A673 (cell line): ENCODE measurements around the gene YKT6. TPM values are rescaled to one million over a fixed set of nuclear protein-coding genes. Genes with fewer than 3 reads are reported as not detected.
A peak's percentile ranks its signal among the peaks of the same experiment; 100 is the strongest.

Source experiments
- BruUV-seq: library from RNA; stranded (reverse); fragments of 400-500 nt; replicated peaks from 2 replicates; lab custom pipeline; 2021; lab: Mats Ljungman, UMichigan
- CTCF ChIA-PET: fragments of 300-600 bp; sonication (Branson Sonifier 250); formaldehyde crosslinking; loops from one replicate; lab custom pipeline; 2022; ENCODE audit warnings: antibody characterized with exemption; lab: Charles Lee
- POLR2A ChIA-PET: fragments of 300-600 bp; sonication (Branson Sonifier 250); formaldehyde crosslinking; loops from one replicate; lab custom pipeline; 2022; ENCODE audit warnings: antibody characterized with exemption; ENCODE audit not compliant: low non-redundant PET; lab: Charles Lee
- DNase-seq: peaks from one replicate; pipeline ENCODE4 v3.0.0-alpha.2; 2015; ENCODE audit warnings: low spot score
- H3K27ac ChIP-seq: fragments of 200-600 bp; sonication (generic); 2 replicates; pipeline ENCODE4 v1.5.1; 2016; ENCODE audit warnings: mixed run types, low read depth, mild to moderate bottlenecking, mixed read lengths, antibody characterized with exemption, low read length; ENCODE audit not compliant: poor library complexity, severe bottlenecking
- H3K27me3 ChIP-seq: fragments of 200-600 bp; sonication (generic); replicated peaks from 2 replicates; pipeline ENCODE4 v1.6.1; 2017; ENCODE audit warnings: mixed run types, low read depth, mild to moderate bottlenecking, mixed read lengths, antibody characterized with exemption, low read length; ENCODE audit not compliant: insufficient read depth, poor library complexity
- H3K36me3 ChIP-seq: fragments of 200-600 bp; sonication (generic); 2 replicates; pipeline ENCODE4 v1.6.1; 2016; ENCODE audit warnings: mixed run types, mild to moderate bottlenecking, mixed read lengths, antibody characterized with exemption, low read length; ENCODE audit not compliant: insufficient read depth, poor library complexity, severe bottlenecking
- H3K4me1 ChIP-seq: fragments of 200-600 bp; sonication (generic); 2 replicates; pipeline ENCODE4 v1.6.1; 2017; ENCODE audit warnings: mixed run types, mild to moderate bottlenecking, mixed read lengths, antibody characterized with exemption, low read length; ENCODE audit not compliant: insufficient read depth, poor library complexity, severe bottlenecking
- H3K4me3 ChIP-seq: fragments of 200-600 bp; sonication (generic); 2 replicates; pipeline ENCODE4 v1.5.1; 2016; ENCODE audit warnings: low read depth, mixed run types, mild to moderate bottlenecking, mixed read lengths, low read length; ENCODE audit not compliant: poor library complexity, severe bottlenecking
- H3K9me3 ChIP-seq: fragments of 200-600 bp; sonication (generic); 2 replicates; pipeline ENCODE4 v1.6.1; 2016; ENCODE audit warnings: mixed run types, low read depth, mild to moderate bottlenecking, mixed read lengths, antibody characterized with exemption, low read length; ENCODE audit not compliant: poor library complexity, severe bottlenecking
- EZH2 ChIP-seq: fragments of 200-600 bp; sonication (generic); IDR thresholded peaks from 2 replicates; pipeline ENCODE4 v1.6.1; 2017; ENCODE audit warnings: borderline replicate concordance, low read depth, mild to moderate bottlenecking, mixed read lengths, antibody characterized with exemption, low read length; ENCODE audit not compliant: poor library complexity, severe bottlenecking
- intact Hi-C: fragments of 100-400 bp; cut with micrococcal nuclease; formaldehyde crosslinking; loops from one replicate; pipeline ENCODE4 v1.10.0; 2022; ENCODE audit not compliant: unreplicated experiment
- total RNA-seq: library from RNA; stranded (reverse); gene quantifications from 2 replicates; pipeline ENCODE4 v1.2.3, GENCODE V29; 2021
- TF ChIP-seq, protein P1 (sequence below): fragments of 300-800, 200-600 bp; sonication (generic); conservative IDR thresholded peaks from 2 replicates; pipeline ENCODE4 v1.5.1; 2017; ENCODE audit warnings: low read depth, mild to moderate bottlenecking, antibody characterized with exemption, low read length, moderate library complexity, mixed read lengths

YKT6 gene
- total RNA-seq, 1 experiment from 2014 or later: 140 TPM

DNA sequence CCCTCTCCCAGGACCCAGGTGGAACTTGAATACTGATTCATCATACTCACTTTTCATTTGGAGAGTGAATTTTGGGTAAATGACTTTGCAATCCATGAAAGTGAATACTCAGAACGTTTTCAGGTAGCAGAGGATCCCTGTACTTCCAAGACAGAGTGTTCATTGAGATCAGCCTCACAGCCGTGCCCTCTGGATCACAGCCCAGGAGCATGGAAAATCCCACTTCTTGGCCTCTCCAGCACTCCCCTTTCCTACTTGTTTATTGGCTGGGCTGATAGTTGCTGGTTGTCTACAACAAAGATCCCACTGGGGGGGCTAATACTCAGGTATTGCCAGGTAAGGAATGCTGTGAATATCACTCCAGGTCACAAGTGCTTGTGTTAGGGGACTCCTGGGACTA lies 17.4 kb upstream of the YKT6 start:
- H3K27ac ChIP-seq: no peak overlapping the region
- peaks cover 7% of the 10 kb centered on the region for H3K9me3 ChIP-seq
- BruUV-seq: no TSS peak
- H3K27me3 ChIP-seq: no peaks in the 10 kb centered on the region
- TF ChIP-seq EZH2: no peak
- TF ChIP-seq, protein P1, sequence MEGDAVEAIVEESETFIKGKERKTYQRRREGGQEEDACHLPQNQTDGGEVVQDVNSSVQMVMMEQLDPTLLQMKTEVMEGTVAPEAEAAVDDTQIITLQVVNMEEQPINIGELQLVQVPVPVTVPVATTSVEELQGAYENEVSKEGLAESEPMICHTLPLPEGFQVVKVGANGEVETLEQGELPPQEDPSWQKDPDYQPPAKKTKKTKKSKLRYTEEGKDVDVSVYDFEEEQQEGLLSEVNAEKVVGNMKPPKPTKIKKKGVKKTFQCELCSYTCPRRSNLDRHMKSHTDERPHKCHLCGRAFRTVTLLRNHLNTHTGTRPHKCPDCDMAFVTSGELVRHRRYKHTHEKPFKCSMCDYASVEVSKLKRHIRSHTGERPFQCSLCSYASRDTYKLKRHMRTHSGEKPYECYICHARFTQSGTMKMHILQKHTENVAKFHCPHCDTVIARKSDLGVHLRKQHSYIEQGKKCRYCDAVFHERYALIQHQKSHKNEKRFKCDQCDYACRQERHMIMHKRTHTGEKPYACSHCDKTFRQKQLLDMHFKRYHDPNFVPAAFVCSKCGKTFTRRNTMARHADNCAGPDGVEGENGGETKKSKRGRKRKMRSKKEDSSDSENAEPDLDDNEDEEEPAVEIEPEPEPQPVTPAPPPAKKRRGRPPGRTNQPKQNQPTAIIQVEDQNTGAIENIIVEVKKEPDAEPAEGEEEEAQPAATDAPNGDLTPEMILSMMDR: no peak
- H3K36me3 ChIP-seq: no peaks in the 10 kb centered on the region
- POLR2A ChIA-PET: no interaction called here
- no peak for DNase-seq
- H3K4me1 ChIP-seq: no peaks in the 10 kb centered on the region
- CTCF ChIA-PET: no interaction called here
- intact Hi-C loops: no loop called here
- no peak overlapping the region for H3K4me3 ChIP-seq

DNA sequence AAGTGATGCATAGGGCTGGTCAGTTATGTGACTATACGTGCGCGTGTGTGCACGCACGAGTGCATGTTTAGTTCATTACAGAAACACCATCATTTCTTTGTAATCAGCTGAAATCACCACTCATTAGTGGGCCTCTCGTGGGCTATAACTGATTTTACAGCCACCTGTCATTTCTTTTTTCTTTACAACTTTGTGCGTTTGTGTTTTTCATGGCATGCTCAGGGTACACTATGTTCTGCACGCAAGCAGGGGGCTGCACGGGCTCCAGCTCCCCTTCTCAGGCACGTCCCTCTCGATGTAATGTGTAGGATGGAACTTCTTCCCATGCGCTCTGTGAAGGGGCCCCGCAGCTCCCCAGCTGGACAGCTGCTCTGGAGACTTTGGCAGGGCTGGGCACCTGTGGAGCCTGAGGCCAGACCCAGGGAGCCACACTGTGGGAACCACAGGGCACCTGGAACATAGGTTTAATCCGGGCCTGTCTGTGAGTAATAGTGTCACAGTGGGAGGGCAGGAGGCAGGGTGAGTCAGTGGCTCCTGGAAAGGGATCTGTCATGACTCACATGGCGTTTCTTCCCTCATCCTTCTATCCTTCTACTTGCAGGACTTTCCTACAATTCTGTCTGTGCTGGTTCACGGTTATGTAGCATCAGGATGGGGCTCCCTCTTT lies 16.4 kb upstream of the YKT6 start:
- H3K4me3 ChIP-seq: no peak overlapping the region
- no peaks in the 10 kb centered on the region for H3K27me3 ChIP-seq
- no peak overlapping the region for H3K27ac ChIP-seq
- POLR2A ChIA-PET: no interaction called here
- H3K4me1 ChIP-seq: no peaks in the 10 kb centered on the region
- peaks cover 7% of the 10 kb centered on the region for H3K9me3 ChIP-seq
- H3K36me3 ChIP-seq: no peaks in the 10 kb centered on the region
- peak; percentile 19 for DNase-seq
- TF ChIP-seq, protein P1: no peak
- no peak for TF ChIP-seq EZH2
- CTCF ChIA-PET: no interaction called here
- intact Hi-C loops: no loop called here
- no TSS peak for BruUV-seq

GRCh38 chr7:44184873-44185446 lies 15.8 kb upstream of the YKT6 start:
- intact Hi-C loops: no loop called here

More at GRCh38 chr7:44184873-44185446, 15.8 kb upstream of the YKT6 start:
- Histone ChIP-seq H3K4me1 (no peaks in the 10 kb centered on the region), H3K9me3 (peaks cover 7% of the 10 kb centered on the region), H3K4me3 (no peak overlapping the region), H3K27me3 (no peaks in the 10 kb centered on the region), H3K27ac (no peak overlapping the region), H3K36me3 (no peaks in the 10 kb centered on the region)
- CTCF ChIA-PET: no interaction called here
- TF ChIP-seq, protein P1: no peak
- no peak for TF ChIP-seq EZH2
- POLR2A ChIA-PET: no interaction called here
- no TSS peak for BruUV-seq
- no peak for DNase-seq
